GM21528 (cell line): ENCODE data around the gene SYT12.
A peak's percentile ranks its signal among the peaks of the same experiment; 100 is the strongest.

ENCODE experiments used
- ATAC-seq: cut with Tn5 transposase; IDR thresholded peaks from one replicate; pipeline ENCODE4 v1.9.1; 2021; ENCODE audit warnings: mild to moderate bottlenecking, moderate library complexity; ENCODE audit not compliant: unreplicated experiment, low FRiP score

Gene SYT12

GRCh38 chr11:67027483-67027930, 4.6 kb downstream of the SYT12 start:
- ATAC-seq: no peak

DNA sequence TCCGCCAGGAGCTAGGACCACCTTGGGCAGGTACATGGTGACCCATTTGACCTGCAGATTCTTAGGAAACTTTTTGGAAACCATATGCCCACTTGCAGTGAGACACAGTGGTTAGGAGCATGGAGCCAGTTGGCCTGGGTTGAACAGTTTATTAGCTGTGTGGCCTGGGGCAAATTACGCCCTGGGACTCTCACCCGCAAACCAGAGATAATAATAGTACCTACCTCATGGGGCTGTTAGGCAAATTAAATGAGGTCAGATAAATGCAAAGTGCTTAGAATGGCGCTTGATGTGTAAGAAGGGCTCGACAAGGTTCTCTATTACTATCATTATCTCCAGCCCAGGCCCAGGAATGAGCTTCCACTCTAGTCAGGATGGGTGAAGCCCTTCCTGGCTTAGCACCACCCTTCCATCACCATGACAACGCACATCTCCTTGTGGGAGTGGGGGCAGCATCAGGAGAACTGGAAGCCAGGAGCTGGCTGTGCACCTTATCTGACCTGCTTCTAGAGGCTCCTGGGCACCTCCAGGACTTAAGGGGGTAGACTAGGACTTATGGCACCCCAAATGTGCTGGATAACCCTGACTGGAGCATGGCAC, 5.1 kb downstream of the SYT12 start:
- peak; percentile 40 for ATAC-seq

GRCh38 chr11:67029146-67029545, 6.2 kb downstream of the SYT12 start:
- no peak for ATAC-seq

GRCh38 chr11:67030976-67031375, 8.0 kb downstream of the SYT12 start:
- no peak for ATAC-seq

DNA sequence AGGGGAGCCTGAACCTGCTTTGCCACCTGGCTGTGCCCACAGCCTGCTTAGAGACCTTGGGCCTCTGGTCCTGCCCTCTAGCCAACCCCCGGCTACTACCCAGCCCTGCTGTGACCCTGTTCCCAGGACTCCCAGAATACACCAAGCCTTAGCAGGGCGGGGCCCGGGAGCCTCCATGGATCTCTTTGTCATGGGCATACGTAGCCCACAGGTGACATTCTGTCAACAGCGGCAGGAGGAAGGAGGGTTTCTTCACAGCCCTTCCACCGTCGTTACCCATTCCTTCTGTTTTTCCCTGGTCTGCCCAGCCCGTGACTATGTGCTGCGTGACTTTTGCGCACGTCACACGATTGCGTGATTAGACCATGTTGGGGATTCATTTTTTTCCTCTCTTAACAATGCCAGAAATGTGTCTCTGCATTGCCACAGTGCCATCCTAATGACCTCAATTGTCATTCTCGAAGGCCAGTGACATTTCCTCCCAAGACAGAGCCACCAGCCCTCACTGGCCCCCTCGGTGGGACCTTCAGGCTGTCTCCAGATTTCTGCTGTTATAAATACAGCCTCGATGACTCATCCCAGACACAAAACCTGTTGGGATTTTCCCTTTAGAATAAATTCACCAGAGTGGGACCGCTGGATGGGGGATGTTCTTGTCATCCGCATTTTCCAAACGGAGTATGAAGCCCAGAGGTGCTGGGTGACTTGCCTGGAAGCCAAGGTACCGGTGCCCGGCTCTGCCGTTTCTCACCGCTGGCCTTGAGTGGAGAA, 9.0 kb downstream of the SYT12 start:
- no peak for ATAC-seq

DNA sequence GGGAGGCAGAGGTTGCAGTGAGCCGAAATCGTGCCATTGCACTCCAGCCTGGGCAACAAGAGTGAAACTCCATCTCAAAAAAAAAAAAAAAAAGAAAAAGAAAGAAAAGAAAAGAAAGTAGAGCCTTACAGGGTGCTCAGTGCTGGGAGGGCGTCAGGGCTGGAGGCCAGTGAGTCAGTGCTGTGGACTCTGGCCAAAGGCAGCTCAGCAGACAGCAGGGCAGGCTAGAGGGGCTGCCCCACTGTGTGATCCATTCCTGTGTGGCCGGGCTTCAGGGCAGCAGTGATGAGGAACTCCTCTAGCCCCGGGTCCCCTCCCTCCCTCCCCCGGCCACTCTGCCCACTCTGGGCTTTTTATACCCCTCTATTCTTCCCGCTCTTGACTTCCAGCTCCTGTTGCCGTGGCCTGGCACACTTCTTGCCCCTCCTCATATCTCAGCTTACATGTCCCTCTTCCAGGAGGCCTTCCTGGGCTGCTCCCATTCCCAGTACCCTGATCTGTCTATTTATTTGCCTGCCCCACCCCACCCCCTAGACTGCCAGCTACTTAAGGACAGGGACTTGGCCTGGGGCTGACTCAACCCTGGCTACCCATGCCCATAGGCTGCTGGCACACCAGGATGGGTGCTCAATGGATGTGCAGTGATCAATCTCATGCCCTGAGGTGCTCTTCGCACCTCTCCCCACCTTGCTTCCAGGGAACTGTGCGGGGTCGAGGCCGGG, 10.1 kb downstream of the SYT12 start:
- ATAC-seq: no peak

- no peak for ATAC-seq
Observed at GRCh38 chr11:67033661-67034166, 10.8 kb downstream of the SYT12 start.

GRCh38 chr11:67034350-67034749, 11.4 kb downstream of the SYT12 start:
- no peak for ATAC-seq

GRCh38 chr11:67040147-67040546, 17.2 kb downstream of the SYT12 start:
- ATAC-seq: no peak

DNA sequence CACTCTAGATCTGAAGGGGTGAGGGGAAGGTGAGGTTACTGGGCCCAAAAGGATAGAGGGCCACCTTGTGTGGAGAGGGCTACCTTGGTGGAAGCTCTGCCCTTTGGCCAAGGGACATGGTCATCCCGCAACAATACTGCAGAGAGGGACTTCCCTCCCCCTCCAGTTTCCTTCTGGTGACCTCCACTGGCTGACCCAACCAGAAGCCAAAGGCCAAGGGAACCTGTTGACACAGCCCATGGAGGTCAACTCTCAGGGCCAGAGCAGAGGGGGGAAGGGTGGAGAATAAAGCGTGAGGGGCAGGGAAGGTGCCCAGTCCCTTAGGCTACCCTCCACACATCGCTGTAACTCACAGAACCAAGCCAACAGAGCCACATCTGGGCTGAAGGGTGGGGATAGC, 18.7 kb downstream of the SYT12 start:
- no peak for ATAC-seq

DNA sequence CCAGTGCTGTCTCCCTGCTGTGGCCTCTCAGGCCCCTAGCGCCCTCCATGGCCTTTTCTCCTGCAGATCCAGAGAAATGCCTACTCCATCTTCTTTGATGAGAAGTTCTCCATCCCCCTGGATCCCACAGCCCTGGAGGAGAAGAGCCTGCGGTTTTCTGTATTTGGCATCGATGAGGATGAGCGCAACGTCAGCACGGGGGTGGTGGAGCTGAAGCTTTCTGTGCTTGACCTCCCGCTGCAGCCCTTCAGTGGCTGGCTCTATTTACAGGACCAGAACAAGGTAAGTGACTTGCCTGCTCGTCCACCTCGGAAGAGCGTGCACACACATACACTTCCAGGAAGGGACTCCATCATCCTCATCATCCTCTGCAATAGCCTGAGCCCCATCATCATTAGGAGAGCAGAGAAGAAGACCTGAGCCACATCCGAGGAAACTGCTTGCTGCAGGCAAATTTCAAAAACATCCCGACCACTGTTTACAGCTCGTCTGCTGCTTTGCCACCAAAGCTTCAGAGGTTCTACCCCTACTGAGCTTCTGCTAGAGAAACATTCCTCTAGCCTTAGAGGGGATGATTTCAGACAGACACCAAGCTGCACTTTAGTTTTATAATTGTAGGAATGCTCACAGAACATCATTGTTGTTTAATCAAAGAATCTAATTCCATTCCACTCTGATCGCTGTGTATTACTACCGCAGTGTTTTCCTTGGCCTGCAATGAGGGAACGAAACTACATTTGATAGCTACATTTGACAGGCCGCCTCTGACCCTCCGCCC, 20.8 kb downstream of the SYT12 start:
- no peak for ATAC-seq

DNA sequence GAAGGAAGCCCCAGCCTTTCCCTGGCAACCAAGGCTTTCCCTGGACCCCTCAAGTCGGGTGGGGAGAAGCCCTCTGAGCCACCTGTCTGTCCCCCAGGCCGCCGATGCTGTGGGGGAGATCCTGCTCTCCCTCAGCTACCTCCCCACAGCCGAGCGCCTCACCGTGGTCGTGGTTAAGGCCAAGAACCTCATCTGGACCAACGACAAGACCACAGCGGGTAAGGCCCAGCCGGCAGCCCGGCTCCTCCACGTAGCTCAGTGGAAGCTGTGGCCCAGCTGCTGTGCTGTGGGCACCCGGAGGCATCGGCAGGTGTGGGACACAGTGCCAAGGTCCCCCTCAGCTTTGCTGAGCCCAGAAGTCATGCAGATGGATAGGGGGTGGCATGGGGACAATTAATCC, 21.6 kb downstream of the SYT12 start:
- no peak for ATAC-seq

DNA sequence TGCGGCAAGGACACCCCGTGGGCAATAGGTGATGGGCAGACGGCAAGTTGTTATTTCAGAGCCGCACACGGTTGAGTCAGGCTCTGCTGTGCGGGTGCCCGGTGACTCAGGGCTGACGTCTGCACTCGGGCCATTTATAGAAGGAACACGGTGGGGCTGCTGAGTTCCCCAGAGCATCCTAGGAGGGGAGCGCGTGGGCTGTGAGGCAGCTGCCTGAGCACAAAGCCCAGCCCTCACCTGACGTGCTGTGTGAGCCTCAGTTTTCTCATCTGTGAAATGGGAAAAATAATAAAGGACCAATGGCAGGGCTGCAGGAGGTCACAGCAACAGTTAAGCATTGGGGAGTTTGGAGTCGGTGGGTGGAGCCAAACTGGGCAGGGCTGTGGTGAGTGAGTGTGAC, 22.4 kb downstream of the SYT12 start:
- ATAC-seq: no peak

- no peak for ATAC-seq
Observed at GRCh38 chr11:67048515-67049130, 25.7 kb downstream of the SYT12 start.

- no peak for ATAC-seq
Observed at GRCh38 chr11:67050139-67050538, 27.2 kb downstream of the SYT12 start.

DNA sequence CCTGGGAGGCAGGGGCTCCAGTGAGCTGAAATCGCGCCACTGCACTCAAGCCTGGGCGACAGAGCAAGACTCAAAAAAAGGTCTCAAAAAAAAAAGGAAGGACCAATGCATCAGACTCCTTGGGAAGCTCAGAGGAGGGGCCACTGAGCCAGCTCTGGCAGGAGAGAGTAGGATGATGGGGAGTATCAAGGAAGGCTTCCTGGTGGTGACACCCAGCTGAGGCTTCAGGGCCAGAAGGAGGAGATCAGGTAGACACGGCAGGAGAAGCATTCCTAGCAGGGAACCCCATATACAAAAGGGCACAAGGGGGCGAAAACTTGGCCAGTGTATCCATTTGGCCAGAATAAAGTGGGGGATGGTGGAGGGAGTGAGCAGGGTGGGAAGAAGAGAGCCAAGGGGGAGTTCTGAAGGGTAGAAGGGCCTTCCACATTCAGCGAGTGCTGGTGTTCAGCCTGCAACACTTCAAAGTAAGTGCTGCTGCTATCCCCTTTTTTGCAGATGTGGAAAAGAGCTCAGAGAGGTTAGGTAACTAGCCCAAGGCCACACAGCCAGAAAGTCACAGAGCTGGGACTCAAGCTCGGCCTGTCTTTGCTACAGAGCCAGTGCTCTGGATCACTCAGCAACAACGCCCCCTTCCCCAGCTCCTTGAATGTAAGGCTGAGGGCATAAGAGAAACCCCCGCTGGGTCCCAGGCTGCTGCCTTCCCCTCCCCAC, 28.4 kb downstream of the SYT12 start:
- ATAC-seq: no peak

GRCh38 chr11:67051945-67052488, 29.1 kb downstream of the SYT12 start:
- ATAC-seq: no peak

GRCh38 chr11:67052891-67053290, 30.0 kb downstream of the SYT12 start:
- ATAC-seq: no peak

- no peak for ATAC-seq
Observed at GRCh38 chr11:67053896-67054329, 31.0 kb downstream of the SYT12 start.
